Lung (tissue), 12 donors: ENCODE data around the gene ZNF740. TPM values are rescaled to one million over a fixed set of nuclear protein-coding genes. Genes with fewer than 3 reads are reported as not detected.
"Not testable (repeated sequence)": the region's sequence is repeated elsewhere in the genome, so short reads cannot be mapped to it uniquely, and the experiment has no call there.

Source experiments
- ATAC-seq: fragments of 200-7000 bp; cut with Tn5 transposase; one replicate; pipeline ENCODE4 v1.9.1; 2020; ENCODE audit warnings: moderate number of reproducible peaks; ENCODE audit not compliant: insufficient read depth, low FRiP score
- DNase-seq, 3 donors: peaks; one replicate each; pipeline ENCODE4 v3.0.0-alpha.2; 2013 to 2017
- H3K27ac ChIP-seq, 2 donors: one replicate each; pipeline ENCODE4 v1.5.1; 2013; ENCODE audit warnings: mild to moderate bottlenecking in 2 of 2, moderate library complexity in 2 of 2, control low read depth in 1 of 2, inconsistent platforms in 1 of 2, low read depth in 1 of 2, low read length in 1 of 2
- H3K27me3 ChIP-seq, 3 donors: one replicate each; pipeline ENCODE4 v1.5.1; 2013; ENCODE audit warnings: low read length in 2 of 3; ENCODE audit not compliant: control insufficient read depth in 3 of 3, insufficient read depth in 3 of 3
- H3K36me3 ChIP-seq, 4 donors: one replicate each; pipeline ENCODE4 v1.5.1; 2013; ENCODE audit warnings: low read length in 4 of 4, mild to moderate bottlenecking in 1 of 4, moderate library complexity in 1 of 4; ENCODE audit not compliant: control insufficient read depth in 4 of 4, insufficient read depth in 4 of 4
- H3K4me1 ChIP-seq, 5 donors: one replicate each; pipeline ENCODE4 v1.5.1; 2013; ENCODE audit warnings: low read length in 5 of 5, mild to moderate bottlenecking in 2 of 5, moderate library complexity in 1 of 5; ENCODE audit not compliant: control insufficient read depth in 5 of 5, insufficient read depth in 5 of 5
- H3K4me3 ChIP-seq: one replicate; pipeline ENCODE4 v1.5.1; 2013; ENCODE audit warnings: mild to moderate bottlenecking, control low read depth, moderate library complexity
- H3K9ac ChIP-seq, 2 donors: one replicate each; pipeline ENCODE4 v1.5.1; 2013; ENCODE audit warnings: low read length in 2 of 2, control low read depth in 1 of 2; ENCODE audit not compliant: insufficient read depth in 1 of 2
- H3K9me3 ChIP-seq, 4 donors: one replicate each; pipeline ENCODE4 v1.5.1; 2013; ENCODE audit warnings: low read length in 3 of 4, mild to moderate bottlenecking in 1 of 4, moderate library complexity in 1 of 4; ENCODE audit not compliant: control insufficient read depth in 4 of 4, insufficient read depth in 3 of 4
- WGBS, 2 donors: extraction: QIAGEN DNeasy Blood & Tissue Kit; methylation state at CpG; one replicate each; pipeline ENCODE4 v1.1.7; 2013; 5-methylcytosine and 5-hydroxymethylcytosine counted together
- polyA plus RNA-seq, 2 donors: library from polyadenylated mRNA; stranded (reverse); fragments of 200-250 nt; gene quantifications; one replicate each; pipeline ENCODE4 v1.2.1, GENCODE V29; 2013
- total RNA-seq, 2 donors: library from RNA; depleted of rRNA in 1 of 2; stranded (reverse); fragments of >200 nt in 1 of 2; gene quantifications; one replicate each; pipeline ENCODE4 v1.2.1, GENCODE V29; 2014 to 2021
- TF ChIP-seq, protein P1 (sequence below): IDR thresholded peaks from 2 replicates; pipeline ENCODE4 v1.5.1; 2012; ENCODE audit warnings: mild to moderate bottlenecking; ENCODE audit errors: control extremely low read depth, extremely low read depth
- donor health status: control.
- donor health status: control.
- donor health status: Bipolar disorder and iron deficiency.
- donor health status: healthy.
- donor health status: DM: yes; HTN: yes; CAD: no.

Gene ZNF740
- total and polyA plus RNA-seq, 4 donors = 7.8 to 37.4 (median 18.3) TPM

GRCh38 chr12:53173085-53173715 is 7.3 kb upstream of the ZNF740 start:
- Histone ChIP-seq H3K4me3 (no peak overlapping the region), H3K27ac (no peak overlapping the region), H3K36me3 (peaks cover 0 to 12% (median 9%) of the 10 kb centered on the region in 4 donors), H3K4me1 (peaks cover 0 to 5% (median 1%) of the 10 kb centered on the region in 5 donors), H3K9me3 (no peaks in the 10 kb centered on the region), H3K27me3 (no peaks in the 10 kb centered on the region), H3K9ac (no peak overlapping the region)
- TF ChIP-seq, protein P1, sequence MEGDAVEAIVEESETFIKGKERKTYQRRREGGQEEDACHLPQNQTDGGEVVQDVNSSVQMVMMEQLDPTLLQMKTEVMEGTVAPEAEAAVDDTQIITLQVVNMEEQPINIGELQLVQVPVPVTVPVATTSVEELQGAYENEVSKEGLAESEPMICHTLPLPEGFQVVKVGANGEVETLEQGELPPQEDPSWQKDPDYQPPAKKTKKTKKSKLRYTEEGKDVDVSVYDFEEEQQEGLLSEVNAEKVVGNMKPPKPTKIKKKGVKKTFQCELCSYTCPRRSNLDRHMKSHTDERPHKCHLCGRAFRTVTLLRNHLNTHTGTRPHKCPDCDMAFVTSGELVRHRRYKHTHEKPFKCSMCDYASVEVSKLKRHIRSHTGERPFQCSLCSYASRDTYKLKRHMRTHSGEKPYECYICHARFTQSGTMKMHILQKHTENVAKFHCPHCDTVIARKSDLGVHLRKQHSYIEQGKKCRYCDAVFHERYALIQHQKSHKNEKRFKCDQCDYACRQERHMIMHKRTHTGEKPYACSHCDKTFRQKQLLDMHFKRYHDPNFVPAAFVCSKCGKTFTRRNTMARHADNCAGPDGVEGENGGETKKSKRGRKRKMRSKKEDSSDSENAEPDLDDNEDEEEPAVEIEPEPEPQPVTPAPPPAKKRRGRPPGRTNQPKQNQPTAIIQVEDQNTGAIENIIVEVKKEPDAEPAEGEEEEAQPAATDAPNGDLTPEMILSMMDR = no peak
- WGBS, 2 donors = 93% methylated on average over 10 of the region's 10 CpGs
- DNase-seq = no peak
- no peak for ATAC-seq

DNA sequence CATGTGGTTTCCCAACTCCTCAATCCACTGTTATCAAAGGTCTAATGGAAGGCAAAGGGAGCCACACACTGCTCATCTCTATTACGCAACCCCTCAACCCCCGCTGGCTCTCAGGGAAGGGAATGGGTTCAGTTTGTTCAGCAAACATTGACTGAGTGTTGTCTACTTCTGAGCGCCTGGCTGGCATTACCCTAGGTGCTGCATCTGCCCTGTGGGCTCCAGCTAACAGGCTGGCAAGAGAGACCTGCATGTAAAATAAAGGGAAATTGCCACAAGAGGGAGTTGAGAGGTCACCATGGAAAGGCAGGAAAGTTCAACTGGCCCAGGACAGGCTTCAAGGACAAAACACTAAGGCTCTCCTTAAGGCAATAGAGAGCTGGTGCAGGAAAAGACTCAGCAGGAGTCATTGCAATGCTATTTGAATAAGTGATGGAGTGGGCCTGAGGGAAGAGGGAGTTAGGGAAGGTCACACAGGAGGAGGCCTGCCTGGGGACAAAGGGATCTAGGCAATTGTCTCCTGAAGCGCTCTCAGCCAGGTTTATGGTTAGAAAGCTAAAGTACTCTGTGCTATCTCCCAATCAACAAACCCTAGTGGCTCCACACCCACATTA is 5.5 kb upstream of the ZNF740 start:
- DNase-seq = no peak
- Histone ChIP-seq H3K36me3 (peaks cover 0 to 10% (median 6%) of the 10 kb centered on the region in 4 donors), H3K4me3 (no peak overlapping the region), H3K27me3 (no peaks in the 10 kb centered on the region), H3K9me3 (no peaks in the 10 kb centered on the region), H3K27ac (no peak overlapping the region), H3K4me1 (peaks cover 0 to 15% (median 0%) of the 10 kb centered on the region in 5 donors), H3K9ac (no peak overlapping the region)
- ATAC-seq = no peak
- TF ChIP-seq, protein P1 = no peak
- WGBS, 2 donors = 70 to 76% methylated on average over 4 of the region's 4 CpGs

DNA sequence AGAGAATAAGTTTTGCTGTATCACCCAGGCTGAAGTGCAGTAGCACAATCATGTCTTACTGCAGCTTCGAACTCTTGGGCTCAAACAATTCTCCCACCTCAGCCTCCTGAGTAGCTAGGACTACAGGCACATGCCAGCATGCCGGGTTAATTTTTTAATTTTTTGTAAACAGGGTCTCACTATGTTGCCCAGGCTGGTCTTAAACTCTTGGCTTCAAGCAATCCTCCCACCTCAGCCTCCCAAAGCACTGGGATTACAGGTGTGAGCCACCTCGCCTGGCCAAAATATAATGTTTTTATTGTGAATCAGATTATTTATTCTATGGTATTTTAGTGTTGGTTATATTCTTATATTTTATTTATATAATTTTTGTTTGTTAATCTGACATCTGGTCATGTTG is 3.8 kb upstream of the ZNF740 start:
- 98 to 100% methylated on average over 3 of the region's 3 CpGs for WGBS, 2 donors
- no peaks in the 10 kb centered on the region for H3K27me3 ChIP-seq
- no peak for ATAC-seq
- TF ChIP-seq, protein P1 = no peak
- no peak for DNase-seq
- H3K4me3 ChIP-seq = no peak overlapping the region
- no peaks in the 10 kb centered on the region for H3K9me3 ChIP-seq
- peaks cover 1 to 17% (median 3%) of the 10 kb centered on the region in 5 donors for H3K4me1 ChIP-seq
- H3K9ac ChIP-seq = no peak overlapping the region
- H3K27ac ChIP-seq = no peak overlapping the region
- H3K36me3 ChIP-seq = peaks cover 0 to 7% (median 2%) of the 10 kb centered on the region in 4 donors

DNA sequence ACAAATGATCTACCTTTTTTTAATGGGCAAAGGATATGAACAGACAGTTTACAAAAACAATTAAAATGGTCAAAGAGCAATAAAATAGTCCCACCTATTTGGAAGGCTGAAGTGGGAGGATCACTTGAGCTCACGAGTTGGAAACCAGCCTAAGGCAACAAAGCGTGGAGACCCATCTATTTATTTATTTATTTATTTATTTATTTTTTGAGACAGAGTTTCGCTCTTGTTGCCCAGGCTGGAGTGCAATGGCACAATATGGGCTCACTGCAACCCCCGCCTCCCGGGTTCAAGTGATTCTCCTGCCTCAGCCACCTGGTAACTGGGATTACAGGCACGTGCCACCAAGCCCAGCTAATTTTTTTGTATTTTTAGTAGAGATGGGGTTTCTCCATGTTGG is 3.1 kb upstream of the ZNF740 start:
- H3K4me1 ChIP-seq = peaks cover 4 to 22% (median 10%) of the 10 kb centered on the region in 5 donors
- not testable (repeated sequence) for H3K9ac ChIP-seq, H3K27ac ChIP-seq, ATAC-seq, H3K27me3 ChIP-seq, H3K4me3 ChIP-seq, DNase-seq, H3K9me3 ChIP-seq
- 96 to 98% methylated on average over 6 of the region's 6 CpGs for whole genome bisulfite sequencing, 2 donors
- peaks cover 3 to 12% (median 5%) of the 10 kb centered on the region in 4 donors for H3K36me3 ChIP-seq

- H3K36me3 ChIP-seq = peaks cover 5 to 18% (median 8%) of the 10 kb centered on the region in 4 donors
- not testable (repeated sequence) for H3K9me3 ChIP-seq, H3K27me3 ChIP-seq, H3K27ac ChIP-seq, H3K9ac ChIP-seq, H3K4me3 ChIP-seq, DNase-seq, ATAC-seq
- 93 to 96% methylated on average over 14 of the region's 14 CpGs for WGBS, 2 donors
- H3K4me1 ChIP-seq = peaks cover 4 to 35% (median 22%) of the 10 kb centered on the region in 5 donors
These were observed 1.7 kb upstream of the ZNF740 start for GRCh38 chr12:53178803-53179202.
